Caco-2 (cell line): ENCODE data around the gene DPP4. TPM values are rescaled to one million over a fixed set of nuclear protein-coding genes. Genes with fewer than 3 reads are reported as not detected.
A peak's percentile ranks its signal among the peaks of the same experiment; 100 is the strongest.

Experiments used
- BruUV-seq: library from RNA; stranded (reverse); fragments of 400-500 nt; replicated peaks from 2 replicates; lab custom pipeline; 2021; lab: Mats Ljungman, UMichigan
- CTCF ChIA-PET: fragments of 300-600 bp; sonication (Branson Sonifier 250); formaldehyde crosslinking; loops from one replicate; lab custom pipeline; 2022; ENCODE audit warnings: antibody characterized with exemption; lab: Charles Lee
- POLR2A ChIA-PET: fragments of 300-600 bp; sonication (Branson Sonifier 250); formaldehyde crosslinking; loops from one replicate; lab custom pipeline; 2022; ENCODE audit warnings: antibody characterized with exemption; lab: Charles Lee
- DNase-seq, 2 experiments: peaks; one replicate each; pipeline versions ENCODE4 v3.0.0 to v3.0.0-alpha.2; 2020 to 2022
- H3K27me3 ChIP-seq: replicated peaks from 2 replicates; pipeline ENCODE4 v1.6.0; 2011; ENCODE audit warnings: low read length; ENCODE audit not compliant: control insufficient read depth, insufficient read depth
- H3K36me3 ChIP-seq: 2 replicates; pipeline ENCODE4 v1.5.1; 2011; ENCODE audit warnings: low read length; ENCODE audit not compliant: control insufficient read depth, insufficient read depth
- H3K4me1 ChIP-seq: fragments of 250-450 bp; sonication (Bioruptor Pico); 2 replicates; pipeline ENCODE4 v1.5.1; 2020; ENCODE audit warnings: mild to moderate bottlenecking
- H3K4me3 ChIP-seq: 2 replicates; pipeline ENCODE4 v1.5.1; 2011; ENCODE audit warnings: low read depth, mild to moderate bottlenecking, control low read depth, low read length
- H3K9me3 ChIP-seq: fragments of 250-450 bp; sonication (Bioruptor Pico); 2 replicates; pipeline ENCODE4 v1.5.1; 2020; ENCODE audit warnings: mild to moderate bottlenecking, moderate library complexity
- H3K27ac Mint-ChIP-seq: one replicate; pipeline ENCODE4 v1.8.0; 2022; ENCODE audit warnings: mixed read lengths; ENCODE audit not compliant: unreplicated experiment
- H3K27me3 Mint-ChIP-seq: one replicate; pipeline ENCODE4 v1.8.0; 2022; ENCODE audit warnings: mixed read lengths; ENCODE audit not compliant: insufficient read depth, unreplicated experiment
- H3K36me3 Mint-ChIP-seq: one replicate; pipeline ENCODE4 v1.8.0; 2022; ENCODE audit warnings: mild to moderate bottlenecking, mixed read lengths; ENCODE audit not compliant: insufficient read depth, unreplicated experiment
- H3K4me1 Mint-ChIP-seq: one replicate; pipeline ENCODE4 v1.8.0; 2022; ENCODE audit warnings: low read depth, mixed read lengths; ENCODE audit not compliant: unreplicated experiment
- H3K4me3 Mint-ChIP-seq: one replicate; pipeline ENCODE4 v1.8.0; 2022; ENCODE audit warnings: mild to moderate bottlenecking, moderate library complexity, mixed read lengths; ENCODE audit not compliant: unreplicated experiment
- H3K9me3 Mint-ChIP-seq: one replicate; pipeline ENCODE4 v1.8.0; 2022; ENCODE audit warnings: mixed read lengths; ENCODE audit not compliant: unreplicated experiment
- CTCF ChIP-seq, 2 experiments: fragments of 200-600 bp in 1 of 2; IDR thresholded peaks; 1 replicate in 1 of 2; 2 replicates in 1 of 2; pipeline versions ENCODE4 v1.5.1 to v1.8.0; 2011 to 2022; ENCODE audit warnings: antibody characterized with exemption in 1 of 2, control low read depth in 1 of 2, inconsistent platforms in 1 of 2, low read depth in 1 of 2, low read length in 1 of 2, mild to moderate bottlenecking in 1 of 2, moderate library complexity in 1 of 2; ENCODE audit not compliant: insufficient read depth in 1 of 2, severe bottlenecking in 1 of 2, unreplicated experiment in 1 of 2
- intact Hi-C: fragments of 100-400 bp; cut with micrococcal nuclease; formaldehyde crosslinking; loops from one replicate; pipeline ENCODE4 v1.10.0; 2022; ENCODE audit not compliant: unreplicated experiment
- total RNA-seq: library from RNA; stranded (reverse); gene quantifications from 2 replicates; pipeline ENCODE4 v1.2.3, GENCODE V29; 2022

Gene DPP4
- total RNA-seq, 1 experiment from 2014 or later: 190 TPM

- ChIA-PET CTCF (no interaction called here), POLR2A (no interaction called here)
- Mint-ChIP-seq H3K27me3 (no peaks in the 10 kb centered on the region), H3K9me3 (no peaks in the 10 kb centered on the region), H3K36me3 (peaks cover 30% of the 10 kb centered on the region), H3K27ac (no peak overlapping the region), H3K4me1 (no peaks in the 10 kb centered on the region), H3K4me3 (no peak overlapping the region)
- no peak for DNase-seq
- H3K4me3 ChIP-seq: no peak overlapping the region
- H3K27me3 ChIP-seq: no peaks in the 10 kb centered on the region
- peaks cover 2% of the 10 kb centered on the region for H3K36me3 ChIP-seq
- intact Hi-C loops: no loop called here
- no peaks in the 10 kb centered on the region for H3K9me3 ChIP-seq
- BruUV-seq: no TSS peak
- H3K4me1 ChIP-seq: no peaks in the 10 kb centered on the region
- TF ChIP-seq CTCF (IDR thresholded peaks at IDR 0.05; ENCODE audit: insufficient read depth in 1 of 2, low read depth in 1 of 2, low read length in 1 of 2, severe bottlenecking in 1 of 2, unreplicated experiment in 1 of 2): no peak
Observed at GRCh38 chr2:161990036-161990435, 84.0 kb downstream of the DPP4 start.

GRCh38 chr2:161988589-161988988, 85.4 kb downstream of the DPP4 start:
- BruUV-seq: no TSS peak
- peak in 1 of 2 experiments; percentile 44 for TF ChIP-seq CTCF (IDR thresholded peaks at IDR 0.05; ENCODE audit: insufficient read depth in 1 of 2, low read depth in 1 of 2, low read length in 1 of 2, severe bottlenecking in 1 of 2, unreplicated experiment in 1 of 2)
- H3K9me3 Mint-ChIP-seq: no peaks in the 10 kb centered on the region
- H3K4me3 Mint-ChIP-seq: no peak overlapping the region
- POLR2A ChIA-PET: no interaction called here
- CTCF ChIA-PET: interaction anchor here (1.2 to 1.5 kb wide), 2 partner anchors 56 to 136 kb away, joined by 3 to 5 read pairs; no protein-coding TSS in a partner anchor
- no peaks in the 10 kb centered on the region for H3K36me3 ChIP-seq
- no peak overlapping the region for H3K4me3 ChIP-seq
- intact Hi-C loops: loop anchor here (5.0 kb wide), 1 partner anchor 134 kb away; no protein-coding TSS in a partner anchor
- DNase-seq: no peak
- H3K36me3 Mint-ChIP-seq: peaks cover 26% of the 10 kb centered on the region
- H3K4me1 Mint-ChIP-seq: no peaks in the 10 kb centered on the region
- H3K27me3 ChIP-seq: no peaks in the 10 kb centered on the region
- no peak overlapping the region for H3K27ac Mint-ChIP-seq
- H3K27me3 Mint-ChIP-seq: no peaks in the 10 kb centered on the region
- no peaks in the 10 kb centered on the region for H3K9me3 ChIP-seq
- H3K4me1 ChIP-seq: no peaks in the 10 kb centered on the region

GRCh38 chr2:161987311-161987710, 86.7 kb downstream of the DPP4 start:
- ChIA-PET CTCF (no interaction called here), POLR2A (no interaction called here)
- Mint-ChIP-seq H3K4me1 (no peaks in the 10 kb centered on the region), H3K27ac (no peak overlapping the region), H3K9me3 (no peaks in the 10 kb centered on the region), H3K36me3 (peaks cover 15% of the 10 kb centered on the region), H3K27me3 (no peaks in the 10 kb centered on the region), H3K4me3 (no peak overlapping the region)
- H3K4me3 ChIP-seq: no peak overlapping the region
- DNase-seq: no peak
- H3K36me3 ChIP-seq: no peaks in the 10 kb centered on the region
- H3K9me3 ChIP-seq: no peaks in the 10 kb centered on the region
- peaks cover 7% of the 10 kb centered on the region; the same call in 1 of the 2 replicates for H3K4me1 ChIP-seq
- BruUV-seq: no TSS peak
- intact Hi-C loops: loop anchor here (5.0 kb wide), 1 partner anchor 135 kb away; no protein-coding TSS in a partner anchor
- no peaks in the 10 kb centered on the region; the same call in 1 of the 2 replicates for H3K27me3 ChIP-seq
- no peak for TF ChIP-seq CTCF (IDR thresholded peaks at IDR 0.05; ENCODE audit: insufficient read depth in 1 of 2, low read depth in 1 of 2, low read length in 1 of 2, severe bottlenecking in 1 of 2, unreplicated experiment in 1 of 2)
